Common myeloid progenitor, CD34-positive (primary cell): ENCODE measurements around the gene ENTPD7.

ENCODE experiments used
- CTCF ChIA-PET: fragments of 350-600 bp; sonication (Branson Sonifier 250); formaldehyde crosslinking; loops from one replicate; lab custom pipeline; 2021; ENCODE audit warnings: antibody characterized with exemption; lab: Charles Lee
- POLR2A ChIA-PET: fragments of 350-600 bp; sonication (Branson Sonifier 250); formaldehyde crosslinking; loops from one replicate; lab custom pipeline; 2021; ENCODE audit warnings: antibody characterized with exemption; lab: Charles Lee
- DNase-seq, 3 donors: peaks; one replicate each; pipeline versions ENCODE4 v3.0.0 to v3.0.0-alpha.2; 2013
- H3K27ac ChIP-seq, 2 experiments: 1 replicate in 1 of 2; 2 replicates in 1 of 2; pipeline ENCODE4 v1.7.0; 2013; ENCODE audit warnings: inconsistent platforms in 2 of 2, low read length in 2 of 2, mild to moderate bottlenecking in 2 of 2, low read depth in 1 of 2, moderate library complexity in 1 of 2; ENCODE audit not compliant: severe bottlenecking in 2 of 2, insufficient read depth in 1 of 2, poor library complexity in 1 of 2
- H3K27me3 ChIP-seq, 5 experiments: replicated peaks in 2 of 5; 1 replicate in 3 of 5; 2 replicates in 2 of 5; pipeline versions ENCODE4 v1.6.1 to v1.7.0; 2013; ENCODE audit warnings: low read length in 4 of 5, mild to moderate bottlenecking in 2 of 5, moderate library complexity in 2 of 5, inconsistent platforms in 1 of 5; ENCODE audit not compliant: insufficient read depth in 5 of 5, control insufficient read depth in 4 of 5
- H3K36me3 ChIP-seq, 4 experiments: 1 replicate in 2 of 4; 2 replicates in 2 of 4; pipeline versions ENCODE4 v1.6.1 to v1.7.0; 2013; ENCODE audit warnings: low read length in 3 of 4, control low read depth in 1 of 4, mild to moderate bottlenecking in 1 of 4; ENCODE audit not compliant: control insufficient read depth in 4 of 4, insufficient read depth in 4 of 4
- H3K4me1 ChIP-seq, 4 experiments: 1 replicate in 3 of 4; 2 replicates in 1 of 4; pipeline versions ENCODE4 v1.6.1 to v1.7.1; 2013; ENCODE audit warnings: low read length in 3 of 4, mild to moderate bottlenecking in 3 of 4, control low read depth in 1 of 4, inconsistent platforms in 1 of 4, moderate library complexity in 1 of 4; ENCODE audit not compliant: control insufficient read depth in 4 of 4, insufficient read depth in 4 of 4; ENCODE audit errors: control extremely low read depth in 1 of 4
- H3K4me3 ChIP-seq, 7 experiments: 1 replicate in 4 of 7; 2 replicates in 3 of 7; pipeline versions ENCODE4 v1.5.1 to v1.7.0; 2013; ENCODE audit warnings: mild to moderate bottlenecking in 7 of 7, low read length in 6 of 7, moderate library complexity in 6 of 7, inconsistent platforms in 2 of 7, low read depth in 2 of 7, control low read depth in 1 of 7; ENCODE audit not compliant: insufficient read depth in 4 of 7, control insufficient read depth in 1 of 7; ENCODE audit errors: extremely low read depth in 1 of 7
- H3K9me3 ChIP-seq, 5 experiments: 1 replicate in 4 of 5; 2 replicates in 1 of 5; pipeline versions ENCODE4 v1.6.1 to v1.7.1; 2013; ENCODE audit warnings: low read length in 4 of 5, mild to moderate bottlenecking in 2 of 5, inconsistent platforms in 1 of 5, low read depth in 1 of 5, moderate library complexity in 1 of 5; ENCODE audit not compliant: control insufficient read depth in 4 of 5, insufficient read depth in 2 of 5; ENCODE audit errors: control extremely low read depth in 1 of 5
- WGBS: methylation state at CpG from one replicate; pipeline ENCODE4 v1.1.5; 2013; ENCODE audit not compliant: insufficient coverage; 5-methylcytosine and 5-hydroxymethylcytosine counted together

ENTPD7 gene

GRCh38 chr10:99658622-99659030 lies 683 bp upstream of the ENTPD7 start:
- Histone ChIP-seq H3K4me3 (peak overlapping the region; percentile 64 to 95 (median 87)), H3K4me1 (peaks cover 9 to 37% (median 20%) of the 10 kb centered on the region in 4 experiments), H3K9me3 (no peaks in the 10 kb centered on the region), H3K27me3 (no peaks in the 10 kb centered on the region), H3K27ac (peak overlapping the region in 1 of 2 experiments; percentile 73), H3K36me3 (peaks cover 0 to 4% (median 0%) of the 10 kb centered on the region in 4 experiments)
- peak in 2 of 3 donors; percentile 34 to 50 for DNase-seq
- CTCF ChIA-PET, result interaction anchor here (0.8 to 1.9 kb wide), 10 partner anchors 13 to 50 kb away, joined by 3 to 6 read pairs (median 4); no protein-coding TSS in a partner anchor
- WGBS, result 25% methylated on average over 24 of the region's 24 CpGs
- POLR2A ChIA-PET, result interaction anchor here (1.0 to 1.3 kb wide), 2 partner anchors 19 to 38 kb away, joined by 5 to 8 read pairs; partner anchors contain the start of gene SLC25A28

- peak overlapping the region in 1 of 2 experiments; percentile 73 for H3K27ac ChIP-seq
- WGBS, result 17% methylated on average over 6 of the region's 10 CpGs
- peaks cover 0 to 4% (median 1%) of the 10 kb centered on the region in 4 experiments for H3K36me3 ChIP-seq
- peaks cover 9 to 37% (median 20%) of the 10 kb centered on the region in 4 experiments for H3K4me1 ChIP-seq
- H3K9me3 ChIP-seq, result no peaks in the 10 kb centered on the region
- CTCF ChIA-PET, result interaction anchor here (1.0 to 2.1 kb wide), 7 partner anchors 19 to 44 kb away, joined by 3 to 11 read pairs (median 4); no protein-coding TSS in a partner anchor
- POLR2A ChIA-PET, result interaction anchor here (0.6 to 1.3 kb wide), 2 partner anchors 17 to 65 kb away, joined by 3 to 5 read pairs; no protein-coding TSS in a partner anchor
- no peaks in the 10 kb centered on the region for H3K27me3 ChIP-seq
- H3K4me3 ChIP-seq, result peak overlapping the region; percentile 64 to 95 (median 87)
- DNase-seq, result no peak
Measured at GRCh38 chr10:99659868-99660366, 608 bp downstream of the ENTPD7 start.

- POLR2A ChIA-PET, result no interaction called here
- CTCF ChIA-PET, result interaction anchor here (1.4 to 2.1 kb wide), 3 partner anchors 12 to 45 kb away, joined by 3 to 11 read pairs (median 5); no protein-coding TSS in a partner anchor
- Histone ChIP-seq H3K9me3 (no peaks in the 10 kb centered on the region), H3K27ac (no peak overlapping the region), H3K4me3 (no peak overlapping the region), H3K4me1 (peaks cover 9 to 37% (median 20%) of the 10 kb centered on the region in 4 experiments), H3K36me3 (peaks cover 0 to 4% (median 3%) of the 10 kb centered on the region in 4 experiments), H3K27me3 (no peaks in the 10 kb centered on the region)
- DNase-seq, result no peak
- 100% methylated on average over 4 of the region's 6 CpGs for WGBS
Measured at GRCh38 chr10:99660662-99661376, 1.5 kb downstream of the ENTPD7 start.

- DNase-seq, result no peak
- CTCF ChIA-PET, result interaction anchor here (1.4 kb wide), 1 partner anchor 12 kb away, joined by 3 read pairs; no protein-coding TSS in a partner anchor
- peaks cover 0 to 4% (median 3%) of the 10 kb centered on the region in 4 experiments for H3K36me3 ChIP-seq
- no peaks in the 10 kb centered on the region for H3K27me3 ChIP-seq
- POLR2A ChIA-PET, result no interaction called here
- 81% methylated on average over 4 of the region's 6 CpGs for WGBS
- H3K9me3 ChIP-seq, result no peaks in the 10 kb centered on the region
- no peak overlapping the region for H3K27ac ChIP-seq
- H3K4me3 ChIP-seq, result no peak overlapping the region
- H3K4me1 ChIP-seq, result peaks cover 9 to 32% (median 18%) of the 10 kb centered on the region in 4 experiments
Measured at GRCh38 chr10:99661377-99661763, 2.1 kb downstream of the ENTPD7 start.

GRCh38 chr10:99665304-99665703 lies 6.0 kb downstream of the ENTPD7 start:
- Histone ChIP-seq H3K36me3 (peaks cover 3 to 6% (median 5%) of the 10 kb centered on the region in 4 experiments), H3K9me3 (no peaks in the 10 kb centered on the region), H3K27me3 (no peaks in the 10 kb centered on the region), H3K4me3 (no peak overlapping the region), H3K4me1 (peaks cover 2 to 6% (median 3%) of the 10 kb centered on the region in 4 experiments), H3K27ac (no peak overlapping the region)
- ChIA-PET CTCF (interaction anchor here (1.2 kb wide), 1 partner anchor 36 kb away, joined by 3 read pairs; no protein-coding TSS in a partner anchor), POLR2A (interaction anchor here (0.6 kb wide), 1 partner anchor 311 kb away, joined by 4 read pairs; no protein-coding TSS in a partner anchor)
- WGBS, result 100% methylated on average over 2 of the region's 2 CpGs
- no peak for DNase-seq

- Histone ChIP-seq H3K4me1 (no peaks in the 10 kb centered on the region), H3K4me3 (no peak overlapping the region), H3K36me3 (peaks cover 5 to 11% (median 8%) of the 10 kb centered on the region in 4 experiments), H3K9me3 (no peaks in the 10 kb centered on the region), H3K27ac (no peak overlapping the region), H3K27me3 (no peaks in the 10 kb centered on the region)
- CTCF ChIA-PET, result interaction anchor here (0.7 to 1.3 kb wide), 2 partner anchors 14 to 23 kb away, joined by 3 read pairs; no protein-coding TSS in a partner anchor
- POLR2A ChIA-PET, result no interaction called here
- WGBS, result 91% methylated on average over 3 of the region's 4 CpGs
- DNase-seq, result peak in 1 of 3 donors; percentile 35
Measured at GRCh38 chr10:99667108-99667751, 7.9 kb downstream of the ENTPD7 start.
